GM12878 (cell line): ENCODE results near the gene DOCK1. TPM values are rescaled to one million over a fixed set of nuclear protein-coding genes. Genes with fewer than 3 reads are reported as not detected.

Experiments used
- ATAC-seq: fragments of 200-7000 bp; cut with Tn5 transposase; 3 replicates; pipeline ENCODE4 v1.9.1; 2020; ENCODE audit warnings: mild to moderate bottlenecking, moderate library complexity
- BruUV-seq: library from RNA; stranded (reverse); fragments of 400-500 nt; replicated peaks from 2 replicates; lab custom pipeline; 2021; lab: Mats Ljungman, UMichigan
- CTCF ChIA-PET: fragments of 300-600 bp; sonication (Branson Sonifier 250); formaldehyde crosslinking; extraction: SDS; loops from one replicate; lab custom pipeline; 2021; ENCODE audit warnings: inconsistent platforms; lab: Yijun Ruan, JAX
- POLR2A ChIA-PET: fragments of 350-600 bp; formaldehyde crosslinking; extraction: SDS; loops from one replicate; lab custom pipeline; 2021; ENCODE audit warnings: inconsistent platforms; lab: Charles Lee
- RAD21 ChIA-PET: fragments of 300-600 bp; sonication (Branson Sonifier 250); formaldehyde crosslinking; loops from one replicate; lab custom pipeline; 2023; ENCODE audit warnings: antibody characterized with exemption; ENCODE audit not compliant: unreplicated experiment; lab: Charles Lee
- SMC1A ChIA-PET: fragments of 300-600 bp; sonication (Branson Sonifier 250); formaldehyde crosslinking; loops from one replicate; lab custom pipeline; 2023; ENCODE audit not compliant: unreplicated experiment, uncharacterized antibody; lab: Charles Lee
- DNase-seq: peaks from one replicate; pipeline ENCODE4 v3.0.0-alpha.2; 2011; ENCODE audit warnings: low read depth, low spot score
- FAIRE-seq: peaks from 3 replicates; lab custom pipeline; 2011; peaks lifted over from hg19 to GRCh38; lab: Jason Lieb, UNC
- H2AFZ ChIP-seq: 2 replicates; pipeline ENCODE4 v1.6.0; 2011; ENCODE audit warnings: low read depth, low read length, control low read depth; ENCODE audit not compliant: control insufficient read depth
- H3K27ac ChIP-seq: 2 replicates; pipeline ENCODE4 v1.5.1; 2011; ENCODE audit warnings: control low read depth; ENCODE audit not compliant: control insufficient read depth, insufficient read depth
- H3K27me3 ChIP-seq, 2 experiments: replicated peaks in 1 of 2; 2 replicates each; pipeline versions ENCODE4 v1.6.0 to v1.6.1; 2011; ENCODE audit warnings: low read length in 1 of 2; ENCODE audit not compliant: control insufficient read depth in 2 of 2, insufficient read depth in 2 of 2
- H3K36me3 ChIP-seq, 2 experiments: 2 replicates each; pipeline ENCODE4 v1.5.1; 2011; ENCODE audit warnings: low read length in 1 of 2; ENCODE audit not compliant: control insufficient read depth in 2 of 2, insufficient read depth in 2 of 2
- H3K4me1 ChIP-seq: 2 replicates; pipeline ENCODE4 v1.6.1; 2011; ENCODE audit warnings: mild to moderate bottlenecking, low read length, moderate library complexity, mixed read lengths; ENCODE audit not compliant: control insufficient read depth, insufficient read depth
- H3K4me2 ChIP-seq: 2 replicates; pipeline ENCODE4 v1.6.0; 2011; ENCODE audit warnings: control low read depth; ENCODE audit not compliant: control insufficient read depth, insufficient read depth
- H3K4me3 ChIP-seq: fragments of 200-600 bp; sonication (generic); 2 replicates; pipeline ENCODE4 v1.5.1; 2016
- H3K79me2 ChIP-seq: 2 replicates; pipeline ENCODE4 v1.6.0; 2011; ENCODE audit warnings: low read length; ENCODE audit not compliant: control insufficient read depth, insufficient read depth
- H3K9ac ChIP-seq: 2 replicates; pipeline ENCODE4 v1.8.0; 2011; ENCODE audit warnings: low read length, control low read depth, mixed read lengths; ENCODE audit not compliant: control insufficient read depth, insufficient read depth
- H3K9me3 ChIP-seq: replicated peaks from 3 replicates; pipeline ENCODE4 v1.5.1; 2011; ENCODE audit warnings: mild to moderate bottlenecking, low read length; ENCODE audit not compliant: control insufficient read depth, insufficient read depth
- H4K20me1 ChIP-seq: 2 replicates; pipeline ENCODE4 v1.6.0; 2011; ENCODE audit not compliant: control insufficient read depth, insufficient read depth
- CHD1 ChIP-seq: IDR thresholded peaks from 2 replicates; pipeline ENCODE4 v1.6.1; 2012; ENCODE audit warnings: low read depth, low read length, improper control_type of control experiment
- CREB1 ChIP-seq: IDR thresholded peaks from 2 replicates; pipeline ENCODE4 v1.6.1; 2012; ENCODE audit warnings: low read depth, mild to moderate bottlenecking, inconsistent platforms
- E4F1 ChIP-seq: fragments of 450-650 bp; IDR thresholded peaks from 2 replicates; pipeline ENCODE4 v1.6.1; 2018; ENCODE audit warnings: borderline replicate concordance, mild to moderate bottlenecking; ENCODE audit not compliant: partially characterized antibody
- FOXK2 ChIP-seq: fragments of 450-650 bp; IDR thresholded peaks from 2 replicates; pipeline ENCODE4 v1.6.1; 2017; ENCODE audit warnings: mild to moderate bottlenecking, moderate library complexity
- HSF1 ChIP-seq: fragments of 150-350 bp; IDR thresholded peaks from 2 replicates; pipeline ENCODE4 v1.6.1; 2014; ENCODE audit warnings: mild to moderate bottlenecking, low read depth, low read length
- MAX ChIP-seq: IDR thresholded peaks from 2 replicates; pipeline ENCODE4 v1.6.1; 2012; ENCODE audit warnings: low read depth, low read length, improper control_type of control experiment
- MXI1 ChIP-seq: fragments of 150-350 bp; IDR thresholded peaks from 2 replicates; pipeline ENCODE4 v1.6.1; 2011; ENCODE audit warnings: low read depth, mild to moderate bottlenecking, inconsistent platforms, low read length, improper control_type of control experiment
- NFXL1 ChIP-seq: fragments of 450-650 bp; IDR thresholded peaks from 2 replicates; pipeline ENCODE4 v1.6.1; 2017; ENCODE audit warnings: antibody characterized with exemption, mild to moderate bottlenecking, borderline replicate concordance
- RB1 ChIP-seq: fragments of 450-650 bp; formaldehyde crosslinking; IDR thresholded peaks from 2 replicates; pipeline ENCODE4 v1.6.1; 2017; ENCODE audit warnings: mild to moderate bottlenecking, borderline replicate concordance
- SREBF2 ChIP-seq: IDR thresholded peaks from 2 replicates; pipeline ENCODE4 v1.6.1; 2012; ENCODE audit warnings: mild to moderate bottlenecking, low read length
- TBL1XR1 ChIP-seq: IDR thresholded peaks from 2 replicates; pipeline ENCODE4 v1.6.1; 2012; ENCODE audit warnings: low read depth, low read length, improper control_type of control experiment
- WGBS: methylation state at CpG from one replicate; pipeline ENCODE4 v1.1.6; 2016; ENCODE audit warnings: low lambda C conversion rate; ENCODE audit not compliant: insufficient replicate concordance, insufficient coverage; ENCODE audit errors: missing lambda C conversion rate; 5-methylcytosine and 5-hydroxymethylcytosine counted together
- in situ Hi-C: fragments of 300-500 bp; cut with MboI; formaldehyde crosslinking; loops from 9 replicates; pipeline ENCODE4 v1.14.3; 2018; ENCODE audit warnings: mixed read lengths
- intact Hi-C: fragments of 100-400 bp; cut with micrococcal nuclease; formaldehyde crosslinking; loops from one replicate; pipeline ENCODE4 v1.14.2; 2022; ENCODE audit not compliant: unreplicated experiment
- polyA plus RNA-seq, 11 experiments: library from polyadenylated mRNA; depleted of rRNA in 4 of 11; unstranded in 6 of 11; stranded (reverse) in 5 of 11; fragments of >200 nt; fragmentation: Nextera tagmentation in 4 of 11; fragmentation: Illumina TruSeq in 1 of 11; extraction: Ambion mirVana in 4 of 11; extraction: Trizol in 1 of 11; gene quantifications; 1 replicate in 1 of 11; 2 replicates in 10 of 11; pipeline versions ENCODE4 v1.2.1 to v1.2.3, GENCODE V29; 2011 to 2016; ENCODE audit warnings: inconsistent platforms in 2 of 11, missing spikeins in 2 of 11, low read depth in 1 of 11
- total RNA-seq, 4 experiments: library from RNA; depleted of rRNA in 3 of 4; stranded (reverse); fragments of >200 nt in 3 of 4; fragmentation: Illumina TruSeq in 1 of 4; extraction: Trizol in 1 of 4; gene quantifications; 2 replicates each; pipeline versions ENCODE4 v1.2.1 to v1.2.3, GENCODE V29; 2013 to 2021
- TF ChIP-seq, protein P1 (sequence below): fragments of 450-650 bp; IDR thresholded peaks from 2 replicates; pipeline ENCODE4 v1.6.1; 2014; ENCODE audit warnings: mild to moderate bottlenecking

Gene DOCK1
- total and polyA plus RNA-seq, 10 of the 15 experiments (the other 5 are each of a cell fraction or from before 2014, with no cell fraction given): 0.05 to 0.18 TPM; not detected in 8

- TF ChIP-seq, protein P1, sequence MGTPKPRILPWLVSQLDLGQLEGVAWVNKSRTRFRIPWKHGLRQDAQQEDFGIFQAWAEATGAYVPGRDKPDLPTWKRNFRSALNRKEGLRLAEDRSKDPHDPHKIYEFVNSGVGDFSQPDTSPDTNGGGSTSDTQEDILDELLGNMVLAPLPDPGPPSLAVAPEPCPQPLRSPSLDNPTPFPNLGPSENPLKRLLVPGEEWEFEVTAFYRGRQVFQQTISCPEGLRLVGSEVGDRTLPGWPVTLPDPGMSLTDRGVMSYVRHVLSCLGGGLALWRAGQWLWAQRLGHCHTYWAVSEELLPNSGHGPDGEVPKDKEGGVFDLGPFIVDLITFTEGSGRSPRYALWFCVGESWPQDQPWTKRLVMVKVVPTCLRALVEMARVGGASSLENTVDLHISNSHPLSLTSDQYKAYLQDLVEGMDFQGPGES: no peak
- TF ChIP-seq NFXL1: no peak
- no peak for TF ChIP-seq SREBF2
- no peak for TF ChIP-seq FOXK2
- TF ChIP-seq MAX: no peak
- no peak for TF ChIP-seq E4F1
- TF ChIP-seq RB1: no peak
- TF ChIP-seq TBL1XR1: no peak
- no peak for TF ChIP-seq HSF1
- TF ChIP-seq MXI1: no peak
- no peak for TF ChIP-seq CREB1
- TF ChIP-seq CHD1: no peak
- POLR2A ChIA-PET: no interaction called here
- DNase-seq (no peak), ATAC-seq (no peak), FAIRE-seq (no peak)
- Histone ChIP-seq H3K36me3 (no peaks in the 10 kb centered on the region), H3K27me3 (no peaks in the 10 kb centered on the region), H3K9me3 (no peaks in the 10 kb centered on the region), H2AFZ (no peak overlapping the region), H3K4me3 (no peak overlapping the region), H3K79me2 (no peaks in the 10 kb centered on the region), H3K9ac (no peak overlapping the region), H3K4me2 (no peak overlapping the region), H3K4me1 (no peaks in the 10 kb centered on the region), H3K27ac (no peak overlapping the region), H4K20me1 (no peaks in the 10 kb centered on the region)
- intact Hi-C loops: no loop called here
- CTCF ChIA-PET: no interaction called here
- no TSS peak for BruUV-seq
- in situ Hi-C loops: no loop called here
- 16% methylated on average over 6 of the region's 6 CpGs for WGBS
- RAD21 ChIA-PET: no interaction called here
- SMC1A ChIA-PET: no interaction called here
Measured at GRCh38 chr10:127275272-127275671, 370.0 kb downstream of the DOCK1 start.
